Measurements from ENCODE around the gene RBM5.
"Not testable (repeated sequence)": the region's sequence is repeated elsewhere in the genome, so short reads cannot be mapped to it uniquely, and the experiment has no call there.

RBM5 gene

GRCh38 chr3:50088725-50089608 lies at the start of gene RBM5:
TSS of gene RBM5 (plus strand) at chr3:50088919. CDS start at chr3:50090435, 1,516 bp downstream.
- Histone ChIP-seq H3K27ac (ENCODE audit: low read depth, low read length) (peak within 1 kb of the TSS; percentile 96), H3K9me3 (ENCODE audit: control insufficient read depth in 5 of 5, low read length in 5 of 5) (no peaks in the 10 kb centered on the region), H3K4me1 (ENCODE audit: control insufficient read depth in 5 of 5, insufficient read depth in 5 of 5, low read length in 5 of 5) (peaks cover 2 to 26% (median 23%) of the 10 kb centered on the region in 5 donors), H3K4me3 (ENCODE audit: low read depth in 1 of 5, low read length in 5 of 5) (peak within 1 kb of the TSS; percentile 88 to 100 (median 99)), H3K27me3 (ENCODE audit: control insufficient read depth in 5 of 5, insufficient read depth in 4 of 5, low read length in 5 of 5) (no peaks in the 10 kb centered on the region), H3K9ac (ENCODE audit: low read length in 5 of 5) (peak within 1 kb of the TSS; percentile 98 to 100 (median 100)), H3K36me3 (ENCODE audit: control insufficient read depth in 5 of 5, insufficient read depth in 5 of 5, low read length in 5 of 5) (peaks cover 21 to 34% (median 31%) of the 10 kb centered on the region in 5 donors)

- Histone ChIP-seq H3K9ac (ENCODE audit: low read length in 5 of 5) (no peak overlapping the region), H3K27me3 (ENCODE audit: control insufficient read depth in 5 of 5, insufficient read depth in 4 of 5, low read length in 5 of 5) (no peaks in the 10 kb centered on the region), H3K4me1 (ENCODE audit: control insufficient read depth in 5 of 5, insufficient read depth in 5 of 5, low read length in 5 of 5) (no peaks in the 10 kb centered on the region), H3K27ac (ENCODE audit: low read depth, low read length) (no peak overlapping the region), H3K9me3 (ENCODE audit: control insufficient read depth in 5 of 5, low read length in 5 of 5) (no peaks in the 10 kb centered on the region), H3K36me3 (ENCODE audit: control insufficient read depth in 5 of 5, insufficient read depth in 5 of 5, low read length in 5 of 5) (peaks cover 7 to 26% (median 19%) of the 10 kb centered on the region in 5 donors), H3K4me3 (ENCODE audit: low read depth in 1 of 5, low read length in 5 of 5) (no peak overlapping the region)
These were observed 43.7 kb upstream of the RBM5 start for GRCh38 chr3:50044976-50045375.

GRCh38 chr3:50047426-50047825 lies 41.3 kb upstream of the RBM5 start:
- no peak overlapping the region for H3K9ac ChIP-seq (ENCODE audit: low read length in 5 of 5)
- H3K9me3 ChIP-seq (ENCODE audit: control insufficient read depth in 5 of 5, low read length in 5 of 5): no peaks in the 10 kb centered on the region
- H3K36me3 ChIP-seq (ENCODE audit: control insufficient read depth in 5 of 5, insufficient read depth in 5 of 5, low read length in 5 of 5): peaks cover 17 to 37% (median 26%) of the 10 kb centered on the region in 5 donors
- H3K27ac ChIP-seq (ENCODE audit: low read depth, low read length): no peak overlapping the region
- no peak overlapping the region for H3K4me3 ChIP-seq (ENCODE audit: low read depth in 1 of 5, low read length in 5 of 5)
- no peaks in the 10 kb centered on the region for H3K27me3 ChIP-seq (ENCODE audit: control insufficient read depth in 5 of 5, insufficient read depth in 4 of 5, low read length in 5 of 5)
- no peaks in the 10 kb centered on the region for H3K4me1 ChIP-seq (ENCODE audit: control insufficient read depth in 5 of 5, insufficient read depth in 5 of 5, low read length in 5 of 5)

GRCh38 chr3:50050361-50050760 lies 38.4 kb upstream of the RBM5 start:
- no peak overlapping the region for H3K27ac ChIP-seq (ENCODE audit: low read depth, low read length)
- H3K9me3 ChIP-seq (ENCODE audit: control insufficient read depth in 5 of 5, low read length in 5 of 5): no peaks in the 10 kb centered on the region
- no peaks in the 10 kb centered on the region for H3K27me3 ChIP-seq (ENCODE audit: control insufficient read depth in 5 of 5, insufficient read depth in 4 of 5, low read length in 5 of 5)
- no peaks in the 10 kb centered on the region for H3K4me1 ChIP-seq (ENCODE audit: control insufficient read depth in 5 of 5, insufficient read depth in 5 of 5, low read length in 5 of 5)
- H3K36me3 ChIP-seq (ENCODE audit: control insufficient read depth in 5 of 5, insufficient read depth in 5 of 5, low read length in 5 of 5): peaks cover 21 to 62% (median 42%) of the 10 kb centered on the region in 5 donors
- H3K9ac ChIP-seq (ENCODE audit: low read length in 5 of 5): no peak overlapping the region
- H3K4me3 ChIP-seq (ENCODE audit: low read depth in 1 of 5, low read length in 5 of 5): no peak overlapping the region

- Histone ChIP-seq H3K4me3 (ENCODE audit: low read depth in 1 of 5, low read length in 5 of 5) (no peak overlapping the region), H3K9me3 (ENCODE audit: control insufficient read depth in 5 of 5, low read length in 5 of 5) (no peaks in the 10 kb centered on the region), H3K9ac (ENCODE audit: low read length in 5 of 5) (no peak overlapping the region), H3K27ac (ENCODE audit: low read depth, low read length) (no peak overlapping the region), H3K27me3 (ENCODE audit: control insufficient read depth in 5 of 5, insufficient read depth in 4 of 5, low read length in 5 of 5) (no peaks in the 10 kb centered on the region), H3K4me1 (ENCODE audit: control insufficient read depth in 5 of 5, insufficient read depth in 5 of 5, low read length in 5 of 5) (no peaks in the 10 kb centered on the region), H3K36me3 (ENCODE audit: control insufficient read depth in 5 of 5, insufficient read depth in 5 of 5, low read length in 5 of 5) (peaks cover 48 to 77% (median 63%) of the 10 kb centered on the region in 5 donors)
These were observed 31.0 kb upstream of the RBM5 start for GRCh38 chr3:50057756-50058155.

GRCh38 chr3:50068134-50068533 lies 20.6 kb upstream of the RBM5 start:
- Histone ChIP-seq H3K4me3 (ENCODE audit: low read depth in 1 of 5, low read length in 5 of 5) (no peak overlapping the region), H3K4me1 (ENCODE audit: control insufficient read depth in 5 of 5, insufficient read depth in 5 of 5, low read length in 5 of 5) (no peaks in the 10 kb centered on the region), H3K9ac (ENCODE audit: low read length in 5 of 5) (no peak overlapping the region), H3K27me3 (ENCODE audit: control insufficient read depth in 5 of 5, insufficient read depth in 4 of 5, low read length in 5 of 5) (no peaks in the 10 kb centered on the region), H3K36me3 (ENCODE audit: control insufficient read depth in 5 of 5, insufficient read depth in 5 of 5, low read length in 5 of 5) (peaks cover 50 to 95% (median 87%) of the 10 kb centered on the region in 5 donors), H3K27ac (ENCODE audit: low read depth, low read length) (no peak overlapping the region), H3K9me3 (ENCODE audit: control insufficient read depth in 5 of 5, low read length in 5 of 5) (no peaks in the 10 kb centered on the region)

- Histone ChIP-seq H3K36me3 (ENCODE audit: control insufficient read depth in 5 of 5, insufficient read depth in 5 of 5, low read length in 5 of 5) (peaks cover 13 to 35% (median 31%) of the 10 kb centered on the region in 5 donors), H3K9me3 (ENCODE audit: control insufficient read depth in 5 of 5, low read length in 5 of 5) (no peaks in the 10 kb centered on the region), H3K27me3 (ENCODE audit: control insufficient read depth in 5 of 5, insufficient read depth in 4 of 5, low read length in 5 of 5) (no peaks in the 10 kb centered on the region), H3K27ac (ENCODE audit: low read depth, low read length) (peak overlapping the region; percentile 37), H3K4me1 (ENCODE audit: control insufficient read depth in 5 of 5, insufficient read depth in 5 of 5, low read length in 5 of 5) (peaks cover 0 to 14% (median 4%) of the 10 kb centered on the region in 5 donors), H3K4me3 (ENCODE audit: low read depth in 1 of 5, low read length in 5 of 5) (no peak overlapping the region), H3K9ac (ENCODE audit: low read length in 5 of 5) (no peak overlapping the region)
These were observed 10.6 kb upstream of the RBM5 start for GRCh38 chr3:50078091-50078490.

GRCh38 chr3:50078622-50079021 lies 10.1 kb upstream of the RBM5 start:
- no peaks in the 10 kb centered on the region for H3K27me3 ChIP-seq (ENCODE audit: control insufficient read depth in 5 of 5, insufficient read depth in 4 of 5, low read length in 5 of 5)
- H3K4me1 ChIP-seq (ENCODE audit: control insufficient read depth in 5 of 5, insufficient read depth in 5 of 5, low read length in 5 of 5): peaks cover 0 to 14% (median 5%) of the 10 kb centered on the region in 5 donors
- no peak overlapping the region for H3K9ac ChIP-seq (ENCODE audit: low read length in 5 of 5)
- H3K27ac ChIP-seq (ENCODE audit: low read depth, low read length): peak overlapping the region; percentile 37
- no peak overlapping the region for H3K4me3 ChIP-seq (ENCODE audit: low read depth in 1 of 5, low read length in 5 of 5)
- peaks cover 8 to 30% (median 25%) of the 10 kb centered on the region in 5 donors for H3K36me3 ChIP-seq (ENCODE audit: control insufficient read depth in 5 of 5, insufficient read depth in 5 of 5, low read length in 5 of 5)
- H3K9me3 ChIP-seq (ENCODE audit: control insufficient read depth in 5 of 5, low read length in 5 of 5): no peaks in the 10 kb centered on the region

GRCh38 chr3:50084951-50085350 lies 3.8 kb upstream of the RBM5 start:
- not testable (repeated sequence) for H3K9ac ChIP-seq (ENCODE audit: low read length in 5 of 5); H3K9me3 ChIP-seq (ENCODE audit: control insufficient read depth in 5 of 5, low read length in 5 of 5); H3K27ac ChIP-seq (ENCODE audit: low read depth, low read length); H3K27me3 ChIP-seq (ENCODE audit: control insufficient read depth in 5 of 5, insufficient read depth in 4 of 5, low read length in 5 of 5); H3K4me3 ChIP-seq (ENCODE audit: low read depth in 1 of 5, low read length in 5 of 5); H3K36me3 ChIP-seq (ENCODE audit: control insufficient read depth in 5 of 5, insufficient read depth in 5 of 5, low read length in 5 of 5)
- peaks cover 0 to 18% (median 12%) of the 10 kb centered on the region in 5 donors for H3K4me1 ChIP-seq (ENCODE audit: control insufficient read depth in 5 of 5, insufficient read depth in 5 of 5, low read length in 5 of 5)

GRCh38 chr3:50089609-50089945 lies 858 bp downstream of the RBM5 start:
- Histone ChIP-seq H3K4me1 (ENCODE audit: control insufficient read depth in 5 of 5, insufficient read depth in 5 of 5, low read length in 5 of 5) (peaks cover 2 to 29% (median 25%) of the 10 kb centered on the region in 5 donors), H3K9ac (ENCODE audit: low read length in 5 of 5) (peak overlapping the region; percentile 98 to 100 (median 100)), H3K36me3 (ENCODE audit: control insufficient read depth in 5 of 5, insufficient read depth in 5 of 5, low read length in 5 of 5) (peaks cover 24 to 39% (median 35%) of the 10 kb centered on the region in 5 donors), H3K4me3 (ENCODE audit: low read depth in 1 of 5, low read length in 5 of 5) (peak overlapping the region; percentile 88 to 100 (median 99)), H3K9me3 (ENCODE audit: control insufficient read depth in 5 of 5, low read length in 5 of 5) (peaks cover 0 to 2% (median 0%) of the 10 kb centered on the region in 5 donors), H3K27me3 (ENCODE audit: control insufficient read depth in 5 of 5, insufficient read depth in 4 of 5, low read length in 5 of 5) (no peaks in the 10 kb centered on the region), H3K27ac (ENCODE audit: low read depth, low read length) (peak overlapping the region; percentile 96)
